ENCODE results near the gene GJD3.
A peak's percentile ranks its signal among the peaks of the same experiment; 100 is the strongest.
"Not testable (repeated sequence)": the region's sequence is repeated elsewhere in the genome, so short reads cannot be mapped to it uniquely, and the experiment has no call there.

Gene GJD3

GRCh38 chr17:40376541-40376940 lies 12.0 kb upstream of the GJD3 start:
- H3K9me3 Mint-ChIP-seq, H3K36me3 Mint-ChIP-seq, H3K4me3 Mint-ChIP-seq, H3K27ac Mint-ChIP-seq: not testable (repeated sequence)
- peak; percentile 40 for DNase-seq
- peaks cover 19% of the 10 kb centered on the region for H3K27me3 Mint-ChIP-seq
- peaks cover 11% of the 10 kb centered on the region for H3K4me1 Mint-ChIP-seq
- CTCF ChIA-PET: interaction anchor here (1.0 to 1.7 kb wide), 3 partner anchors 16 to 157 kb away, joined by 3 read pairs; no protein-coding TSS in a partner anchor

- DNase-seq, H3K27ac Mint-ChIP-seq, H3K9me3 Mint-ChIP-seq, H3K4me3 Mint-ChIP-seq, H3K36me3 Mint-ChIP-seq: not testable (repeated sequence)
- H3K4me1 Mint-ChIP-seq: peaks cover 16% of the 10 kb centered on the region
- peaks cover 19% of the 10 kb centered on the region for H3K27me3 Mint-ChIP-seq
- CTCF ChIA-PET: interaction anchor here (1.4 to 1.7 kb wide), 2 partner anchors 15 to 57 kb away, joined by 3 to 4 read pairs; no protein-coding TSS in a partner anchor
These were observed 11.2 kb upstream of the GJD3 start for GRCh38 chr17:40375786-40376185.

- CTCF ChIA-PET: interaction anchor here (1.4 kb wide), 1 partner anchor 15 kb away, joined by 4 read pairs; no protein-coding TSS in a partner anchor
- no peak for DNase-seq
These were observed 10.4 kb upstream of the GJD3 start for GRCh38 chr17:40374821-40375498.

DNA sequence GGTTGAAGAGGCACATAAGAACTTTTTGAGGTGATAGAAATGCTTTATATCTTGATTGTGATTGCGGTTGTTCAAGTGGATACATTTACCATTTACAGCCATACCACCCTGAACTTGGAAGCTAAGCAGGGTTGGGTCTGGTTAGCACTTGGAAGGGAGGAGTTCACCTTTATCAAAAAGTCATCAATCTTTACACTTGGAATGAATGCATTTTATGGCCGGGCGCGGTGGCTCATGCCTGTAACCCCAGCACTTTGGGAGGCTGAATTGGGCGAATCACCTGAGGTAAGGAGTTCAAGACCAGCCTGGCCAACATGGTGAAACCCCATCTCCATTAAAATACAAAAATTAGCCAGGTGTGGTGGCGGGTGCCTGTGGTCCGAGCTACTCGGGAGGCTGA lies 9.5 kb upstream of the GJD3 start:
- Mint-ChIP-seq H3K36me3 (no peaks in the 10 kb centered on the region), H3K9me3 (peaks cover 10% of the 10 kb centered on the region), H3K4me1 (peaks cover 17% of the 10 kb centered on the region), H3K27ac (no peak overlapping the region), H3K4me3 (no peak overlapping the region), H3K27me3 (peaks cover 15% of the 10 kb centered on the region)
- no peak for DNase-seq
- CTCF ChIA-PET: no interaction called here

More at GRCh38 chr17:40374821-40375498, 10.4 kb upstream of the GJD3 start:
- H3K27me3 Mint-ChIP-seq: peaks cover 19% of the 10 kb centered on the region
- H3K27ac Mint-ChIP-seq: no peak overlapping the region
- H3K4me1 Mint-ChIP-seq: peaks cover 16% of the 10 kb centered on the region
- H3K9me3 Mint-ChIP-seq: peaks cover 10% of the 10 kb centered on the region
- no peaks in the 10 kb centered on the region for H3K36me3 Mint-ChIP-seq
- no peak overlapping the region for H3K4me3 Mint-ChIP-seq

- no peaks in the 10 kb centered on the region for H3K36me3 Mint-ChIP-seq
- no peak overlapping the region for H3K4me3 Mint-ChIP-seq
- no peak for DNase-seq
- CTCF ChIA-PET: no interaction called here
- no peak overlapping the region for H3K27ac Mint-ChIP-seq
- H3K4me1 Mint-ChIP-seq: peaks cover 18% of the 10 kb centered on the region
- peaks cover 15% of the 10 kb centered on the region for H3K27me3 Mint-ChIP-seq
- peaks cover 10% of the 10 kb centered on the region for H3K9me3 Mint-ChIP-seq
These were observed 8.8 kb upstream of the GJD3 start for GRCh38 chr17:40373324-40373723.

DNA sequence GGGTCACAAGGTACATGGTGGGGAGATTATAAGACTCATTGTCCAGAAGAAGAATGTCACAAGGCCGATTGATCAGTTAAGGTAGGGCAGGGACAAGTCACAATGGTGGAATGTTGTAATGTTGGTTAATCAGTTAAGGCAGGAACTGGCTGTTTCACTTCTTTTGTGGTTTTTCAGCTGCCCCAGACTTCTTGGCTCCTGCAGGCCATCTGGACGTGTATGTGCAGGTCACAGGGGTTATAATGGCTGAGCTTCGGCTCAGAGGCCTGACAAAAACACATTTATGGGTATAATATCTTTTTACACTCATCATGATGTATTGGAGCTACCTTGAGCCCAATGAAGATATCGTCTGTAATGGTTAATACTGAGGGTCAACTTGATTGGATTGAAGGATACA lies 8.1 kb upstream of the GJD3 start:
- H3K9me3 Mint-ChIP-seq, H3K4me3 Mint-ChIP-seq, H3K27ac Mint-ChIP-seq, DNase-seq, H3K36me3 Mint-ChIP-seq: not testable (repeated sequence)
- Mint-ChIP-seq H3K27me3 (peaks cover 21% of the 10 kb centered on the region), H3K4me1 (peaks cover 24% of the 10 kb centered on the region)
- CTCF ChIA-PET: interaction anchor here (0.6 kb wide), 1 partner anchor 195 kb away, joined by 3 read pairs; no protein-coding TSS in a partner anchor

DNA sequence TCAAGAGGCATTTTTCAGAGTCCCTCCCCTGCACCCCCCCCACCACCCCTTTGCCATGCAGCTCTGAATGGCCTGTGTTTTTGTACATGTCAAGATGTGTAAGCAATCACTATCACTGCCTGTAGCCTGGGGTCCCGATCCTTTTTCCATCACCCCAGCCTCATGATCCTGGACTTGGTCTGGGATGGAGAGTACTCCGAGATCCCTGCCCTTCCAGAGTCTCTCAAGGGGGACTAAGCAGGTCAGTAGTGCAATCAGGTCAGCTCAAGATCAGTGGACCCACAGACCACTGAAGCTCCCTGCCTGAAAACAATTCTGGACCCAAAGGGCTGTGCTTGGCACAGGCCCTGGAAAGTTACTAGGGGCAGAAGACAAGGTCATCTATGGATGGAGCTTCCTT lies 7.5 kb upstream of the GJD3 start:
- CTCF ChIA-PET: interaction anchor here (0.6 to 1.2 kb wide), 3 partner anchors 10 to 196 kb away, joined by 3 to 5 read pairs (median 4); no protein-coding TSS in a partner anchor
- DNase-seq: no peak
- H3K27me3 Mint-ChIP-seq: peaks cover 19% of the 10 kb centered on the region

DNA sequence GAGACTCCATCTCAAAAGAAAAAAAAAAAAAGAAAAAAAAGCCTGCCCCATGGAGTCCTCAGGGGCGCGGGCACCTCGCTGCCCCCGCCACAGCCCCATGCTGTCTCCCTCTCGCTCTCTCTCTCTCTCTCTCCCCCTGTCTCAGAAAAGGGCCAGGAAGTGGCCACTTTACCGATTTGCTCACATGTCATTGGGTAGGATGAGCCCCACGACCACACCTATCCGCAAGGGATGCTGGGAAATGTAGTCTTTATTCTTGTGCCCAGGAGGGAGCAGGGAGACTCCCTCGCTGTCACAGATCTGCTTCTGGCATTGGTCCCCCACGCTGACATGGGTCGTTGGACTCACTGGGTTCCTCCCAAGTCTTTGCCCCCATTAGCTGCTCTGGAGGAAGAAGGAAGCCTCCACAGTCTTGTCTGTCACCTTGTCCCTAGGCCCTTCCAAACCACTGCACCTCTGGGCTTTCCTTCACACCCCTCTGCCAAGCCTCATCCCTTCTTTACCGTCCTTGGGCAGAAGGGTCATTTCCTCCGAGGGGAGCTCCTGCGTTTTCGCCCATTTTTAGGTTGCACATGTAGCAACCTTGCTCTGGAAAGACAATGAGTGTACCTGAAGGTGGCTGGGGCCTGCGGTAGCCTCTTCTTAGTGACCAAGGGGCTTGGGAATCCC lies 6.9 kb upstream of the GJD3 start:
- CTCF ChIA-PET: interaction anchor here (0.7 to 1.2 kb wide), 2 partner anchors 9 to 162 kb away, joined by 4 to 5 read pairs; no protein-coding TSS in a partner anchor

More for the DNA sequence above, 7.5 kb upstream of the GJD3 start:
- peaks cover 25% of the 10 kb centered on the region for H3K4me1 Mint-ChIP-seq
- peaks cover 10% of the 10 kb centered on the region for H3K9me3 Mint-ChIP-seq
- H3K4me3 Mint-ChIP-seq: no peak overlapping the region
- no peak overlapping the region for H3K27ac Mint-ChIP-seq
- no peaks in the 10 kb centered on the region for H3K36me3 Mint-ChIP-seq

DNA sequence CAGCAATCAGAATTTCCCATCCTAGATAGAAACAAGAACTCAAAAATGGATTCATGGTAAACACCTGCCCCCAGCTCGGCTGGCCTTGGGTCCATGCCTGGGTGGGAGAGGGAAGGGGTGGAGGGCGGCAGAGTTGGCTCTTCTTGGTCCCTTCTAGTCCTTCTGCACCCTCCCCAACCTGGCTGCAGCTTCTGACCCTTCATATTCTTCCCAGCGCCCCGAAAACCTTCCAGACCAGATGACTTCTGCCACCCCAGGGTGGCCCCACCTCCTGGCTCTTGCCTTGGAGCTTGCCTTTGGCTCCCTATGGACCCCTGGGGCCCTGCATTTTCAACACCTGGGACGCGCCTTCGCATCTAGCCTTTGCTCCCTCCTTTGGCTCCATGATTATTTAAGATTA lies 5.4 kb upstream of the GJD3 start:
- Mint-ChIP-seq H3K27me3 (peaks cover 11% of the 10 kb centered on the region), H3K36me3 (no peaks in the 10 kb centered on the region), H3K4me3 (no peak overlapping the region), H3K27ac (no peak overlapping the region), H3K9me3 (peaks cover 3% of the 10 kb centered on the region), H3K4me1 (peaks cover 25% of the 10 kb centered on the region)
- DNase-seq: no peak
- CTCF ChIA-PET: interaction anchor here (1.2 to 1.4 kb wide), 2 partner anchors 78 to 106 kb away, joined by 3 to 4 read pairs; no protein-coding TSS in a partner anchor

More for the DNA sequence above, 6.9 kb upstream of the GJD3 start:
- peak; percentile 49 for DNase-seq
- H3K27me3 Mint-ChIP-seq: peaks cover 12% of the 10 kb centered on the region
- H3K9me3 Mint-ChIP-seq: peaks cover 4% of the 10 kb centered on the region
- H3K4me3 Mint-ChIP-seq: no peak overlapping the region
- no peak overlapping the region for H3K27ac Mint-ChIP-seq
- H3K36me3 Mint-ChIP-seq: no peaks in the 10 kb centered on the region
- peaks cover 20% of the 10 kb centered on the region for H3K4me1 Mint-ChIP-seq

DNA sequence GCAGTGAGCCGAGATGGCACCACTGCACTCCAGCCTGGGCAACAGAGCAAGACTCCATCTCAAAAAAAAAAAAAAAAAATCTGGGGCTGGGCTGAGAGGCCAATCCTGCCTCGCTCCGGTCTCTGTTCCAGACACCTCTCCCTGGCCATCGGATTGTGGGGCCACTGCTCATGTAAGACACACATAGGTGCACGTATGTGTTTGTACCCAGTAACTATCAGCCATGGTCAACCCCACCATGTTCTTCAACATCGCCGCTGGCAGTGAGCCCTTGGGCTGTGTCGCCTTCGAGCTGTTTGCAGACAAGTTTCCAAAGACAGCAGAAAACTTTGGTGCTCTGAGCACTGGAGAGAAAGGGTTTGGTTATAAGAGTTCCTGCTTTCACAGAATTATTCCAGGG lies 3.2 kb upstream of the GJD3 start:
- H3K4me3 Mint-ChIP-seq, H3K36me3 Mint-ChIP-seq, H3K9me3 Mint-ChIP-seq, H3K27ac Mint-ChIP-seq, CTCF ChIA-PET, DNase-seq: not testable (repeated sequence)
- Mint-ChIP-seq H3K27me3 (peaks cover 17% of the 10 kb centered on the region), H3K4me1 (peaks cover 35% of the 10 kb centered on the region)

- DNase-seq: no peak
- peaks cover 39% of the 10 kb centered on the region for H3K4me1 Mint-ChIP-seq
- H3K27ac Mint-ChIP-seq: peak overlapping the region; percentile 37
- no peak overlapping the region for H3K4me3 Mint-ChIP-seq
- H3K9me3 Mint-ChIP-seq: peaks cover 3% of the 10 kb centered on the region
- H3K36me3 Mint-ChIP-seq: peaks cover 2% of the 10 kb centered on the region
- CTCF ChIA-PET: interaction anchor here (1.1 to 14.0 kb wide), 2 partner anchors 9 to 167 kb away, joined by 3 to 123 read pairs; no protein-coding TSS in a partner anchor
- peaks cover 24% of the 10 kb centered on the region for H3K27me3 Mint-ChIP-seq
These were observed 2.5 kb upstream of the GJD3 start for GRCh38 chr17:40366861-40367518.

- DNase-seq: no peak
- H3K4me1 Mint-ChIP-seq: peaks cover 40% of the 10 kb centered on the region
- CTCF ChIA-PET: interaction anchor here (1.1 to 14.0 kb wide), 3 partner anchors 9 to 193 kb away, joined by 3 to 123 read pairs (median 9); no protein-coding TSS in a partner anchor
- peaks cover 28% of the 10 kb centered on the region for H3K27me3 Mint-ChIP-seq
- peaks cover 1% of the 10 kb centered on the region for H3K9me3 Mint-ChIP-seq
- no peak overlapping the region for H3K27ac Mint-ChIP-seq
- no peak overlapping the region for H3K4me3 Mint-ChIP-seq
- H3K36me3 Mint-ChIP-seq: peaks cover 2% of the 10 kb centered on the region
These were observed 1.7 kb upstream of the GJD3 start for GRCh38 chr17:40366076-40366860.

GRCh38 chr17:40364906-40365305 lies 369 bp upstream of the GJD3 start:
- Mint-ChIP-seq H3K9me3 (no peaks in the 10 kb centered on the region), H3K27ac (no peak overlapping the region), H3K4me3 (no peak overlapping the region), H3K36me3 (peaks cover 2% of the 10 kb centered on the region), H3K27me3 (peaks cover 39% of the 10 kb centered on the region), H3K4me1 (peaks cover 46% of the 10 kb centered on the region)
- CTCF ChIA-PET: interaction anchor here (1.2 to 14.2 kb wide), 6 partner anchors 11 to 195 kb away, joined by 3 to 370 read pairs (median 8); partner anchors contain the start of gene RARA
- DNase-seq: no peak

Data from activated naive CD4-positive, alpha-beta T cell treated with anti-CD3 and anti-CD28 coated beads, Interleukin-2, amount 10 ng/mL, durations not matched to agents 7 days and 5 days (primary cell).